HepG2 (cell line): ENCODE measurements around the gene NUP62.

Experiments
- HIVEP1 ChIP-seq: sonication (generic); formaldehyde crosslinking; IDR thresholded peaks from 2 replicates; pipeline ENCODE4 v1.4.0; 2020; ENCODE audit warnings: mild to moderate bottlenecking, missing genetic modification reagents
- TCF7L2 ChIP-seq: IDR thresholded peaks from 2 replicates; pipeline ENCODE4 v1.6.1; 2011; ENCODE audit warnings: mild to moderate bottlenecking, low read depth, low read length, moderate library complexity
- ZNF24 ChIP-seq: fragments of 450-650 bp; IDR thresholded peaks from 2 replicates; pipeline ENCODE4 v1.6.1; 2017; ENCODE audit warnings: antibody characterized with exemption, mild to moderate bottlenecking
- ZNF878 ChIP-seq: sonication (generic); formaldehyde crosslinking; IDR thresholded peaks from 2 replicates; pipeline ENCODE4 v1.8.1; 2023; ENCODE audit warnings: mild to moderate bottlenecking, missing genetic modification reagents, moderate library complexity
- TF ChIP-seq, protein P1 (sequence below): sonication (generic); formaldehyde crosslinking; IDR thresholded peaks from 2 replicates; pipeline ENCODE4 v1.5.0; 2020; ENCODE audit warnings: mild to moderate bottlenecking, missing genetic modification reagents, moderate library complexity

- no peak for TF ChIP-seq ZNF878 (CRISPR knock-in tag)
- TF ChIP-seq HIVEP1 (CRISPR knock-in tag): no peak
- TF ChIP-seq, protein P1, sequence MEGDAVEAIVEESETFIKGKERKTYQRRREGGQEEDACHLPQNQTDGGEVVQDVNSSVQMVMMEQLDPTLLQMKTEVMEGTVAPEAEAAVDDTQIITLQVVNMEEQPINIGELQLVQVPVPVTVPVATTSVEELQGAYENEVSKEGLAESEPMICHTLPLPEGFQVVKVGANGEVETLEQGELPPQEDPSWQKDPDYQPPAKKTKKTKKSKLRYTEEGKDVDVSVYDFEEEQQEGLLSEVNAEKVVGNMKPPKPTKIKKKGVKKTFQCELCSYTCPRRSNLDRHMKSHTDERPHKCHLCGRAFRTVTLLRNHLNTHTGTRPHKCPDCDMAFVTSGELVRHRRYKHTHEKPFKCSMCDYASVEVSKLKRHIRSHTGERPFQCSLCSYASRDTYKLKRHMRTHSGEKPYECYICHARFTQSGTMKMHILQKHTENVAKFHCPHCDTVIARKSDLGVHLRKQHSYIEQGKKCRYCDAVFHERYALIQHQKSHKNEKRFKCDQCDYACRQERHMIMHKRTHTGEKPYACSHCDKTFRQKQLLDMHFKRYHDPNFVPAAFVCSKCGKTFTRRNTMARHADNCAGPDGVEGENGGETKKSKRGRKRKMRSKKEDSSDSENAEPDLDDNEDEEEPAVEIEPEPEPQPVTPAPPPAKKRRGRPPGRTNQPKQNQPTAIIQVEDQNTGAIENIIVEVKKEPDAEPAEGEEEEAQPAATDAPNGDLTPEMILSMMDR: no peak
- TF ChIP-seq ZNF24: no peak
- no peak for TF ChIP-seq TCF7L2
Observed at GRCh38 chr19:49891393-49891792, 37.9 kb downstream of the NUP62 start.
